OCI-LY1 (cell line): ENCODE results near the gene STAM.

Experiments used
- H2AFZ ChIP-seq: fragments of 200-600 bp; sonication (generic), shearing (Covaris generic); 2 replicates; pipeline ENCODE4 v1.6.0; 2014; ENCODE audit warnings: antibody characterized with exemption, mild to moderate bottlenecking, low read length
- H3F3A ChIP-seq: fragments of 200-600 bp; sonication (generic), shearing (Covaris generic); 2 replicates; pipeline ENCODE4 v1.6.0; 2014; ENCODE audit warnings: mild to moderate bottlenecking, antibody characterized with exemption, low read length, moderate library complexity; ENCODE audit not compliant: insufficient read depth
- H3K27ac ChIP-seq: fragments of 200-600 bp; sonication (generic); 2 replicates; pipeline ENCODE4 v1.5.1; 2014; ENCODE audit warnings: low read length, mixed run types, mild to moderate bottlenecking, low read depth; ENCODE audit not compliant: poor library complexity, severe bottlenecking
- H3K27me3 ChIP-seq: fragments of 200-600 bp; sonication (generic); 2 replicates; pipeline ENCODE4 v1.6.0; 2014; ENCODE audit warnings: antibody characterized with exemption, mild to moderate bottlenecking, low read length, moderate library complexity; ENCODE audit not compliant: insufficient read depth
- H3K36me3 ChIP-seq: fragments of 200-600 bp; sonication (generic); 2 replicates; pipeline ENCODE4 v1.6.1; 2014; ENCODE audit warnings: mild to moderate bottlenecking, antibody characterized with exemption, low read length, moderate library complexity, mixed read lengths; ENCODE audit not compliant: insufficient read depth
- H3K4me1 ChIP-seq: fragments of 200-600 bp; sonication (generic); 2 replicates; pipeline ENCODE4 v1.5.1; 2014; ENCODE audit warnings: mild to moderate bottlenecking, low read length, moderate library complexity; ENCODE audit not compliant: insufficient read depth, severe bottlenecking
- H3K4me2 ChIP-seq: fragments of 200-600 bp; sonication (generic), shearing (Covaris generic); 2 replicates; pipeline ENCODE4 v1.6.1; 2014; ENCODE audit warnings: low read length
- H3K4me3 ChIP-seq: fragments of 200-600 bp; sonication (generic); 2 replicates; pipeline ENCODE4 v1.5.1; 2014; ENCODE audit warnings: low read length, low read depth, mild to moderate bottlenecking, mixed read lengths; ENCODE audit not compliant: poor library complexity, severe bottlenecking
- H3K79me2 ChIP-seq: fragments of 200-600 bp; shearing (Covaris generic); 2 replicates; pipeline ENCODE4 v1.6.1; 2016; ENCODE audit warnings: mixed run types, low read length, mixed read lengths; ENCODE audit not compliant: insufficient read depth
- H3K9ac ChIP-seq: fragments of 200-600 bp; sonication (generic), shearing (Covaris generic); 2 replicates; pipeline ENCODE4 v1.6.1; 2014; ENCODE audit warnings: mild to moderate bottlenecking, low read length, mixed read lengths
- H3K9me2 ChIP-seq: fragments of 200-600 bp; sonication (generic), shearing (Covaris generic); 2 replicates; pipeline ENCODE4 v1.6.1; 2014; ENCODE audit warnings: low read depth, mild to moderate bottlenecking, low read length, mixed read lengths
- H3K9me3 ChIP-seq: fragments of 200-600 bp; shearing (Covaris generic); 2 replicates; pipeline ENCODE4 v1.6.1; 2014; ENCODE audit warnings: low read length, mixed read lengths
- H4K20me1 ChIP-seq: fragments of 200-600 bp; sonication (generic), shearing (Covaris generic); 2 replicates; pipeline ENCODE4 v1.6.0; 2016; ENCODE audit warnings: mild to moderate bottlenecking, low read length; ENCODE audit not compliant: insufficient read depth
- EZH2 ChIP-seq: fragments of 200-600 bp; sonication (generic), shearing (Covaris generic); IDR thresholded peaks from 2 replicates; pipeline ENCODE4 v1.8.0; 2017; ENCODE audit warnings: borderline replicate concordance, mixed run types, mild to moderate bottlenecking, antibody characterized with exemption, low read length, moderate library complexity, mixed read lengths
- TF ChIP-seq, protein P1 (sequence below): fragments of 200-600 bp; sonication (generic), shearing (Covaris generic); IDR thresholded peaks from 2 replicates; pipeline ENCODE4 v1.5.1; 2017; ENCODE audit warnings: mild to moderate bottlenecking, antibody characterized with exemption, low read length, moderate library complexity, mixed read lengths

The STAM gene

DNA sequence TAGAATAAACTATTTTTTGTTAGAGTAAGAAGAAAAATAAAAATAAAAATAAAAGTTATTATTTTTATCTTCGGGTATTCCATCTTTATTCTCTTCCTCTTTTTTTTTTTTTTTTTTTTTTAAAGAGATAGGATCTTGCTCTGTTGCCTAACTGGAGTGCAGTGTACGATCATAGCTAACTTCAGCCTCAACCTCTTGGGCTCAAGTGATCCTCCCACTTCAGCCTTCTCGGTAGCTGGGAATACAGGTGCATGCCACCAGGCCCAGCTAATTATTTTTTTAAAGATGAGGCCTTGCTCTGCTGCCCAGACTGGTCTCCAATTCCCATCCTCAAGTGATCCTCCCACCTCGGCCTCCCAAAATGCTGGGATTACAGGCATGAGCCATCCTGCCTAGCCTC is 15.4 kb downstream of the STAM start:
- Histone ChIP-seq H3K4me3 (no peak overlapping the region), H3K36me3 (peaks cover 10% of the 10 kb centered on the region), H2AFZ (no peak overlapping the region), H3K4me2 (no peak overlapping the region), H3F3A (no peaks in the 10 kb centered on the region), H3K4me1 (no peaks in the 10 kb centered on the region), H3K9me3 (0 out of 2 replicates have a peak, but pooled peaks cover 2% of the 10 kb centered on the region), H3K79me2 (peaks cover 51% of the 10 kb centered on the region), H3K27ac (no peak overlapping the region), H3K27me3 (no peaks in the 10 kb centered on the region), H3K9ac (no peak overlapping the region), H3K9me2 (no peaks in the 10 kb centered on the region), H4K20me1 (no peaks in the 10 kb centered on the region)
- TF ChIP-seq, protein P1, sequence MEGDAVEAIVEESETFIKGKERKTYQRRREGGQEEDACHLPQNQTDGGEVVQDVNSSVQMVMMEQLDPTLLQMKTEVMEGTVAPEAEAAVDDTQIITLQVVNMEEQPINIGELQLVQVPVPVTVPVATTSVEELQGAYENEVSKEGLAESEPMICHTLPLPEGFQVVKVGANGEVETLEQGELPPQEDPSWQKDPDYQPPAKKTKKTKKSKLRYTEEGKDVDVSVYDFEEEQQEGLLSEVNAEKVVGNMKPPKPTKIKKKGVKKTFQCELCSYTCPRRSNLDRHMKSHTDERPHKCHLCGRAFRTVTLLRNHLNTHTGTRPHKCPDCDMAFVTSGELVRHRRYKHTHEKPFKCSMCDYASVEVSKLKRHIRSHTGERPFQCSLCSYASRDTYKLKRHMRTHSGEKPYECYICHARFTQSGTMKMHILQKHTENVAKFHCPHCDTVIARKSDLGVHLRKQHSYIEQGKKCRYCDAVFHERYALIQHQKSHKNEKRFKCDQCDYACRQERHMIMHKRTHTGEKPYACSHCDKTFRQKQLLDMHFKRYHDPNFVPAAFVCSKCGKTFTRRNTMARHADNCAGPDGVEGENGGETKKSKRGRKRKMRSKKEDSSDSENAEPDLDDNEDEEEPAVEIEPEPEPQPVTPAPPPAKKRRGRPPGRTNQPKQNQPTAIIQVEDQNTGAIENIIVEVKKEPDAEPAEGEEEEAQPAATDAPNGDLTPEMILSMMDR: no peak
- TF ChIP-seq EZH2: no peak

DNA sequence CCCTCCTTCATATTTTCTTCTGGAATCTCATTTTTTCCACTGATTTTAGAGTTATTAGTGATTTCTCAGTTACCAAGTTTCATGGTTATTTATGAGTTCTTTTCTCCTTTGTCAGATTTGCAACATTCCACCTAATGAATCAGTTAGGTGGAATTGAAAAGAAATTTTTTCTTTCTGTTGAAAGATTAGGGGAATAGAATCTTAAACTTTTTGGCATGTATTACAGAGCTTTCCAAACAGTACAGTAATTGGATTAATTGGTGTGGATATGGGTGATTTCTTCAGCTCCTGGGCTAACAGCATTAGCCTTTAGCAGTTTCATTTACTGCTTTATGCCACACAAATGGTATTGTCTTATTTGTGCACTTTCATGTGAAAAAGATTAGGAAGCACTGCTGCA is 17.0 kb downstream of the STAM start:
- H3F3A ChIP-seq: no peaks in the 10 kb centered on the region
- no peak overlapping the region for H3K9ac ChIP-seq
- peaks cover 36% of the 10 kb centered on the region for H3K79me2 ChIP-seq
- no peaks in the 10 kb centered on the region for H3K27me3 ChIP-seq
- no peaks in the 10 kb centered on the region for H3K4me1 ChIP-seq
- peaks cover 6% of the 10 kb centered on the region; the same call in 1 of the 2 replicates for H3K36me3 ChIP-seq
- H3K4me2 ChIP-seq: no peak overlapping the region
- H3K9me2 ChIP-seq: no peaks in the 10 kb centered on the region
- H3K4me3 ChIP-seq: no peak overlapping the region
- H2AFZ ChIP-seq: no peak overlapping the region
- no peaks in the 10 kb centered on the region for H3K9me3 ChIP-seq
- no peaks in the 10 kb centered on the region for H4K20me1 ChIP-seq
- TF ChIP-seq EZH2: no peak
- TF ChIP-seq, protein P1: no peak
- H3K27ac ChIP-seq: no peak overlapping the region

DNA sequence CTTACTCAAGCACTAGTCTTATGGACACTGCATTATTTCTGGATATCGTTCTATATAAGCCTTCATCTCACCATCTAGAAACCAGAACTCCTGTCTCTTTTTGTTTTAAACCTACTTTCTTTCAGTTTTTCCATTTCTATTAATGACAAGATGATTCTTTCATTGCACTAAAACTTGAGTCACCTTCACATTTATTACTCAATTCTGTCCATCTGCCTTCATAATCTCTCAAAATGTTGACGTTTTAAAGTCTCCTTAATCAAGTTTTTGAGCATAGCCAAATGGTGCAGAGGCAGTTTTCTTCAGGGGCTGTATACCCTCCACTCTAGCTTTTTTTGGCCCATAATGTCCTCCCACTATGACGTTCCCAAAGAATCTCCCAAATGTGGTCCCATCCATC is 17.6 kb downstream of the STAM start:
- H3K4me1 ChIP-seq: no peaks in the 10 kb centered on the region
- H3K27me3 ChIP-seq: no peaks in the 10 kb centered on the region
- H2AFZ ChIP-seq: no peak overlapping the region
- no peak for TF ChIP-seq EZH2
- TF ChIP-seq, protein P1: no peak
- no peak overlapping the region for H3K4me2 ChIP-seq
- H3K4me3 ChIP-seq: no peak overlapping the region
- peaks cover 35% of the 10 kb centered on the region for H3K79me2 ChIP-seq
- H3K27ac ChIP-seq: no peak overlapping the region
- no peak overlapping the region for H3K9ac ChIP-seq
- H3K36me3 ChIP-seq: peaks cover 6% of the 10 kb centered on the region; the same call in 1 of the 2 replicates
- H3K9me2 ChIP-seq: no peaks in the 10 kb centered on the region
- H4K20me1 ChIP-seq: no peaks in the 10 kb centered on the region
- no peaks in the 10 kb centered on the region for H3K9me3 ChIP-seq
- H3F3A ChIP-seq: no peaks in the 10 kb centered on the region
